ENCODE results near the gene MYO7B. TPM values are rescaled to one million over a fixed set of nuclear protein-coding genes. Genes with fewer than 3 reads are reported as not detected.
A peak's percentile ranks its signal among the peaks of the same experiment; 100 is the strongest.

Gene MYO7B
- polyA plus RNA-seq, 6 donors from 2014 or later, result 1.7 to 44.3 (median 12.0) TPM

- Mint-ChIP-seq H3K36me3 (no peaks in the 10 kb centered on the region), H3K27ac (peak overlapping the region in 5 of 6 donors; percentile 4 to 89 (median 34)), H3K4me1 (peaks cover 44 to 64% (median 56%) of the 10 kb centered on the region in 3 donors), H3K4me3 (peak overlapping the region in 2 of 8 donors; percentile 16 to 40), H3K9me3 (no peaks in the 10 kb centered on the region), H3K27me3 (no peaks in the 10 kb centered on the region)
- DNase-seq, result no peak
- ATAC-seq (ENCODE audit: low read depth in 2 of 2), result no peak
Observed at GRCh38 chr2:127573298-127573697, 37.8 kb downstream of the MYO7B start.

DNA sequence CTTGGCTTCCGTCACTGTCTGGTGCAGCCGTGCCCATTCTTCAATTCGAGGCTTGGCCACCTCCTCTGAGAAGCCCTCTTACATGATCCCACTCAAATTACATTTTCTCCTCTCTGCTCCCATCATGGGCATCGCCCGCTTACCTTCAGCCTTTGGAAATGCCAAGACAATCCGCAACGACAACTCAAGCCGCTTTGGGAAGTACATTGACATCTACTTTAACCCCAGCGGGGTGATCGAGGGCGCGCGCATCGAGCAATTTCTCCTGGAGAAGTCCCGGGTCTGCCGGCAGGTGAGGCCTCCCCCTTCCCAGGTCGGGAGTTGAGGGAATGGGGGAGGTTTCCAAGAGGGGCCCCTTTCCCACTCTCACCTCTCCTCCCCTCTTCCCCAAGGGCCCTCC is 38.3 kb downstream of the MYO7B start:
- Mint-ChIP-seq H3K36me3 (no peaks in the 10 kb centered on the region), H3K4me1 (peaks cover 49 to 69% (median 61%) of the 10 kb centered on the region in 3 donors), H3K4me3 (no peak overlapping the region), H3K27me3 (no peaks in the 10 kb centered on the region), H3K9me3 (no peaks in the 10 kb centered on the region), H3K27ac (peak overlapping the region in 4 of 6 donors; percentile 4 to 72 (median 50))
- DNase-seq, result no peak
- no peak for ATAC-seq (ENCODE audit: low read depth in 2 of 2)

GRCh38 chr2:127574656-127575055 is 39.2 kb downstream of the MYO7B start:
- no peak for DNase-seq
- Mint-ChIP-seq H3K9me3 (no peaks in the 10 kb centered on the region), H3K4me3 (peak overlapping the region in 4 of 8 donors; percentile 48 to 72 (median 54)), H3K36me3 (no peaks in the 10 kb centered on the region), H3K27ac (peak overlapping the region in 3 of 6 donors; percentile 60 to 92 (median 80)), H3K27me3 (no peaks in the 10 kb centered on the region), H3K4me1 (peaks cover 53 to 75% (median 66%) of the 10 kb centered on the region in 3 donors)
- ATAC-seq (ENCODE audit: low read depth in 2 of 2), result no peak

DNA sequence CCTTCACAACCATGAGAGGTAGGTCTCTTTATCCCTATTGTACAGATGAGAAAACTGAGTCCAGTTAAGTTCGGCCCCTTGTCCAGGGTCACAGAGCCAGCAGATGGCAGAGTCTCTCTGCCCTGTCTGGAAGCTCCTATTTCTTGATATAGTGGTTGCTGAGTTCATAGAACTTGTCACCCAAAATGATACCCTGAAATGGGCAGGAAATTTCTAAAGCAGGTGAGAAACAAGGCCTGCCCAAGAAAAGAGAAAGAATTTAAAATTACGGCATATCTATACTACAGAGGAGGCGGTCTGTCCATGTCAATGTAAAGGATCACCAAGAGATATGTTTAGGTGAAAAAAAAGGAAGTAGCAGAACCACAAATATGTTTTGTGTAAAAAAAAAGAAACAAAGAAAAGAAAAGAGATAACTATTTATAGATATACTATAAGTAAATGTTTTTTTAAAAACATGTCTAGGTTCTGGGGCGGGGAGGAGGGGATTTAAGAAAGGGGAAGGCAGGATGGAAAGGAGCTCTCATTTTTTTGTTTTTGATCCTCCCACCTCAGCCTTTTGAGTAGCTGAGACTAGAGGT is 39.8 kb downstream of the MYO7B start:
- no peaks in the 10 kb centered on the region for H3K27me3 Mint-ChIP-seq
- no peaks in the 10 kb centered on the region for H3K36me3 Mint-ChIP-seq
- peak overlapping the region; percentile 1 to 82 (median 60) for H3K4me3 Mint-ChIP-seq
- peak overlapping the region; percentile 37 to 95 (median 91) for H3K27ac Mint-ChIP-seq
- no peaks in the 10 kb centered on the region for H3K9me3 Mint-ChIP-seq
- ATAC-seq (ENCODE audit: low read depth in 2 of 2), result peak; percentile 40 to 53
- peaks cover 53 to 75% (median 67%) of the 10 kb centered on the region in 3 donors for H3K4me1 Mint-ChIP-seq
- peak; percentile 37 for DNase-seq

- H3K4me3 Mint-ChIP-seq, result peak overlapping the region; percentile 1 to 82 (median 60)
- ATAC-seq (ENCODE audit: low read depth in 2 of 2), result no peak
- H3K36me3 Mint-ChIP-seq, result no peaks in the 10 kb centered on the region
- H3K4me1 Mint-ChIP-seq, result peaks cover 53 to 75% (median 70%) of the 10 kb centered on the region in 3 donors
- no peak for DNase-seq
- no peaks in the 10 kb centered on the region for H3K9me3 Mint-ChIP-seq
- no peaks in the 10 kb centered on the region for H3K27me3 Mint-ChIP-seq
- H3K27ac Mint-ChIP-seq, result peak overlapping the region; percentile 37 to 95 (median 90)
Observed at GRCh38 chr2:127575941-127576432, 40.5 kb downstream of the MYO7B start.

GRCh38 chr2:127576433-127577207 is 41.1 kb downstream of the MYO7B start:
- ATAC-seq (ENCODE audit: low read depth in 2 of 2) (no peak), DNase-seq (no peak)
- Mint-ChIP-seq H3K9me3 (no peaks in the 10 kb centered on the region), H3K4me1 (peaks cover 53 to 75% (median 70%) of the 10 kb centered on the region in 3 donors), H3K36me3 (no peaks in the 10 kb centered on the region), H3K27ac (peak overlapping the region in 5 of 6 donors; percentile 88 to 95 (median 93)), H3K27me3 (no peaks in the 10 kb centered on the region), H3K4me3 (peak overlapping the region in 7 of 8 donors; percentile 53 to 88 (median 80))

GRCh38 chr2:127577208-127577475 is 41.7 kb downstream of the MYO7B start:
- H3K4me3 Mint-ChIP-seq, result peak overlapping the region in 7 of 8 donors; percentile 49 to 88 (median 80)
- H3K4me1 Mint-ChIP-seq, result peaks cover 53 to 71% (median 70%) of the 10 kb centered on the region in 3 donors
- no peaks in the 10 kb centered on the region for H3K27me3 Mint-ChIP-seq
- no peaks in the 10 kb centered on the region for H3K36me3 Mint-ChIP-seq
- H3K27ac Mint-ChIP-seq, result peak overlapping the region in 5 of 6 donors; percentile 39 to 97 (median 90)
- DNase-seq (no peak), ATAC-seq (ENCODE audit: low read depth in 2 of 2) (no peak)
- no peaks in the 10 kb centered on the region for H3K9me3 Mint-ChIP-seq

- no peak for DNase-seq
- Mint-ChIP-seq H3K9me3 (no peaks in the 10 kb centered on the region), H3K27me3 (no peaks in the 10 kb centered on the region), H3K27ac (peak overlapping the region; percentile 90 to 99 (median 94)), H3K4me1 (peaks cover 50 to 71% (median 66%) of the 10 kb centered on the region in 3 donors), H3K4me3 (peak overlapping the region; percentile 20 to 92 (median 82)), H3K36me3 (no peaks in the 10 kb centered on the region)
- ATAC-seq (ENCODE audit: low read depth in 2 of 2), result no peak
Observed at GRCh38 chr2:127577503-127577902, 42.0 kb downstream of the MYO7B start.

GRCh38 chr2:127577973-127578372 is 42.5 kb downstream of the MYO7B start:
- Mint-ChIP-seq H3K27me3 (no peaks in the 10 kb centered on the region), H3K27ac (peak overlapping the region; percentile 90 to 99 (median 92)), H3K4me3 (peak overlapping the region; percentile 20 to 92 (median 82)), H3K4me1 (peaks cover 51 to 69% (median 62%) of the 10 kb centered on the region in 3 donors), H3K9me3 (no peaks in the 10 kb centered on the region), H3K36me3 (no peaks in the 10 kb centered on the region)
- DNase-seq (peak; percentile 63), ATAC-seq (ENCODE audit: low read depth in 2 of 2) (peak; percentile 73 to 79)

DNA sequence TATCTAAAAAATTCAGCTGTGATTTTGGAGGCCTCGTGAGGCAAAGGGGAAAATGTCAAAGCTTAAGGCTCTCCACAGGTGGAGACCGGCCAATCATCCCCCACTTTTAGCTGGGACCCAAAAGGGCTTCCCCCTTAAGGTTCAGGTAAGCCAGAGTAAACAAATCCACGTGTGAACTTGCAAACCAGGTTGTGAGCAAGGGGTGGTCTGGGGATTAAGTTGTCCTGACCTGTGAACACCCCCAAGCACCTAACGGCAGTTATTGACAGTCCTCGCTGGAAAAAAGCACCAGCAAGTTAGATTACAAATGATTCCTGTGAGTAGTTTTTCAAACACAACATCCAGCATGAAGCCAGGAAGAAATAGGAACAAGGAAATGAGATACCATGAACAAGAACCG is 42.9 kb downstream of the MYO7B start:
- H3K4me1 Mint-ChIP-seq, result peaks cover 54 to 68% (median 57%) of the 10 kb centered on the region in 3 donors
- H3K36me3 Mint-ChIP-seq, result no peaks in the 10 kb centered on the region
- DNase-seq, result no peak
- no peaks in the 10 kb centered on the region for H3K27me3 Mint-ChIP-seq
- peak overlapping the region; percentile 20 to 92 (median 82) for H3K4me3 Mint-ChIP-seq
- peak overlapping the region; percentile 90 to 99 (median 92) for H3K27ac Mint-ChIP-seq
- no peak for ATAC-seq (ENCODE audit: low read depth in 2 of 2)
- no peaks in the 10 kb centered on the region for H3K9me3 Mint-ChIP-seq

DNA sequence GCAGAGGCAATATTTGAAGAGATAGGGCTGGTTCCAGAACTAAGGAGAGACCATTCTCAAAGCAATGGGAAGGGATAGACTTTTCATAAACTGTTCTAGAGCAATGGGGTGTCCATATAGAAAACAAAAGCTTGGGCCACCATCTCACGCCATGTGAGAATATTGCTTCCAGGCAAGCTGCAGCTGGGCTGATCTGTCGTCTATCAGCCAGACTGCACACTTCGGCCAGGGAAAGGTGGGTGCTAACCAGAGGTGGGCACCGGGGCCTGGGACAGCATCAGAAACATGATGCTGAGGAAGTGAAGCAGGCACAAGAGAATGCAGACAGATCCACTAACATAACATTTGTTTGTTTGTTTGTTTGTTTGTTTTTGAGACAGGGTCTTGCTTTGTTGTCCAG is 43.7 kb downstream of the MYO7B start:
- Mint-ChIP-seq H3K4me3 (peak overlapping the region in 3 of 8 donors; percentile 26 to 79 (median 29)), H3K4me1 (peaks cover 49 to 66% (median 50%) of the 10 kb centered on the region in 3 donors), H3K27me3 (no peaks in the 10 kb centered on the region), H3K9me3 (no peaks in the 10 kb centered on the region), H3K36me3 (no peaks in the 10 kb centered on the region), H3K27ac (peak overlapping the region in 4 of 6 donors; percentile 50 to 99 (median 89))
- no peak for DNase-seq
- ATAC-seq (ENCODE audit: low read depth in 2 of 2), result no peak

- DNase-seq (no peak), ATAC-seq (ENCODE audit: low read depth in 2 of 2) (no peak)
- H3K27ac Mint-ChIP-seq, result peak overlapping the region in 4 of 6 donors; percentile 15 to 64 (median 27)
- H3K4me1 Mint-ChIP-seq, result peaks cover 39 to 56% (median 39%) of the 10 kb centered on the region in 3 donors
- no peak overlapping the region for H3K4me3 Mint-ChIP-seq
- H3K9me3 Mint-ChIP-seq, result no peaks in the 10 kb centered on the region
- H3K36me3 Mint-ChIP-seq, result no peaks in the 10 kb centered on the region
- H3K27me3 Mint-ChIP-seq, result no peaks in the 10 kb centered on the region
Observed at GRCh38 chr2:127580167-127581049, 44.9 kb downstream of the MYO7B start.

GRCh38 chr2:127581050-127581345 is 45.5 kb downstream of the MYO7B start:
- no peaks in the 10 kb centered on the region for H3K36me3 Mint-ChIP-seq
- peak overlapping the region in 1 of 8 donors; percentile 9 for H3K4me3 Mint-ChIP-seq
- no peaks in the 10 kb centered on the region for H3K9me3 Mint-ChIP-seq
- peak overlapping the region in 2 of 6 donors; percentile 20 to 64 for H3K27ac Mint-ChIP-seq
- peaks cover 33 to 53% (median 36%) of the 10 kb centered on the region in 3 donors for H3K4me1 Mint-ChIP-seq
- H3K27me3 Mint-ChIP-seq, result no peaks in the 10 kb centered on the region
- ATAC-seq (ENCODE audit: low read depth in 2 of 2), result no peak
- DNase-seq, result no peak

Data from naive B cell (primary cell).